HepG2 (cell line): ENCODE results near the gene TPGS1. TPM values are rescaled to one million over a fixed set of nuclear protein-coding genes. Genes with fewer than 3 reads are reported as not detected.

ENCODE experiments used
- ATRX ChIP-seq: sonication (generic); formaldehyde crosslinking; IDR thresholded peaks from 2 replicates; pipeline ENCODE4 v1.4.0; 2020; ENCODE audit warnings: missing genetic modification reagents, borderline replicate concordance
- DNMT1 ChIP-seq: sonication (generic); formaldehyde crosslinking; IDR thresholded peaks from 2 replicates; pipeline ENCODE4 v1.5.1; 2020; ENCODE audit warnings: mild to moderate bottlenecking, missing genetic modification reagents
- GATAD1 ChIP-seq: IDR thresholded peaks from 2 replicates; pipeline ENCODE4 v1.6.1; 2016; ENCODE audit warnings: missing genetic modification reagents, missing compliant biosample characterization
- ISL2 ChIP-seq: sonication (generic); formaldehyde crosslinking; IDR thresholded peaks from 2 replicates; pipeline ENCODE4 v1.5.0; 2020; ENCODE audit warnings: missing genetic modification reagents
- KAT2B ChIP-seq: fragments of 150-350 bp; IDR thresholded peaks from 2 replicates; pipeline ENCODE4 v1.6.1; 2014; ENCODE audit warnings: low read depth, low read length, borderline replicate concordance
- KDM5B ChIP-seq: sonication (generic); formaldehyde crosslinking; IDR thresholded peaks from 2 replicates; pipeline ENCODE4 v1.4.0; 2020; ENCODE audit warnings: missing genetic modification reagents, mild to moderate bottlenecking, borderline replicate concordance
- KLF12 ChIP-seq: sonication (generic); formaldehyde crosslinking; IDR thresholded peaks from 2 replicates; pipeline ENCODE4 v1.4.0; 2020; ENCODE audit warnings: missing genetic modification reagents, borderline replicate concordance
- RFX5 ChIP-seq: IDR thresholded peaks from 2 replicates; pipeline ENCODE4 v1.6.1; 2011; ENCODE audit warnings: low read depth, low read length, improper control_type of control experiment
- RXRA ChIP-seq: sonication (generic); formaldehyde crosslinking; IDR thresholded peaks from 2 replicates; pipeline ENCODE4 v1.5.1; 2020; ENCODE audit warnings: missing genetic modification reagents
- SAFB2 ChIP-seq: sonication (generic); formaldehyde crosslinking; IDR thresholded peaks from 2 replicates; pipeline ENCODE4 v1.5.1; 2020; ENCODE audit warnings: missing genetic modification reagents, low read depth, mild to moderate bottlenecking, borderline replicate concordance
- SP4 ChIP-seq: sonication (generic); formaldehyde crosslinking; IDR thresholded peaks from 2 replicates; pipeline ENCODE4 v1.8.1; 2023; ENCODE audit warnings: mild to moderate bottlenecking, missing genetic modification reagents
- TEAD2 ChIP-seq: sonication (generic); formaldehyde crosslinking; IDR thresholded peaks from 2 replicates; pipeline ENCODE4 v1.9.0; 2021; ENCODE audit warnings: missing genetic modification reagents
- ZNF143 ChIP-seq: sonication (generic); formaldehyde crosslinking; IDR thresholded peaks from 2 replicates; pipeline ENCODE4 v1.4.0; 2020; ENCODE audit warnings: missing genetic modification reagents
- ZNF251 ChIP-seq: sonication (generic); formaldehyde crosslinking; IDR thresholded peaks from 2 replicates; pipeline ENCODE4 v1.9.0; 2021; ENCODE audit warnings: mild to moderate bottlenecking, missing genetic modification reagents
- ZNF331 ChIP-seq: sonication (generic); formaldehyde crosslinking; IDR thresholded peaks from 2 replicates; pipeline ENCODE4 v1.4.0; 2020; ENCODE audit warnings: missing genetic modification reagents
- ZNF383 ChIP-seq: sonication (generic); formaldehyde crosslinking; IDR thresholded peaks from 2 replicates; pipeline ENCODE4 v1.4.0; 2020; ENCODE audit warnings: missing genetic modification reagents, mild to moderate bottlenecking, borderline replicate concordance
- ZNF563 ChIP-seq: sonication (generic); formaldehyde crosslinking; IDR thresholded peaks from 2 replicates; pipeline ENCODE4 v1.8.0; 2022; ENCODE audit warnings: mild to moderate bottlenecking, moderate library complexity, missing genetic modification reagents
- ZNF567 ChIP-seq: sonication (generic); formaldehyde crosslinking; IDR thresholded peaks from 2 replicates; pipeline ENCODE4 v1.8.1; 2023; ENCODE audit warnings: mild to moderate bottlenecking, missing genetic modification reagents, borderline replicate concordance
- ZNF776 ChIP-seq: sonication (generic); formaldehyde crosslinking; IDR thresholded peaks from 2 replicates; pipeline ENCODE4 v1.4.0; 2020; ENCODE audit warnings: mild to moderate bottlenecking, missing genetic modification reagents
- polyA plus RNA-seq, 8 experiments: library from polyadenylated mRNA; depleted of rRNA in 3 of 8; stranded (reverse) in 7 of 8; unstranded in 1 of 8; fragments of >200 nt; fragmentation: Illumina TruSeq in 4 of 8; extraction: Trizol in 4 of 8; gene quantifications; 2 replicates each; pipeline versions ENCODE4 v1.2.1 to v1.2.3, GENCODE V29; 2011 to 2016; ENCODE audit warnings: low read depth in 4 of 8, missing spikeins in 1 of 8, mixed read lengths in 1 of 8; ENCODE audit not compliant: insufficient read depth in 1 of 8
- total RNA-seq, 5 experiments: library from RNA; depleted of rRNA; stranded (reverse); fragments of >200 nt; fragmentation: Illumina TruSeq; extraction: Trizol; gene quantifications; 2 replicates each; pipeline ENCODE4 v1.2.3, GENCODE V29; 2016; ENCODE audit warnings: low read depth in 1 of 5
- TF ChIP-seq, protein P1 (sequence below): IDR thresholded peaks from 2 replicates; pipeline ENCODE4 v1.6.1; 2016; ENCODE audit warnings: low read depth, borderline replicate concordance
- TF ChIP-seq, protein P2 (sequence below): sonication (generic); formaldehyde crosslinking; IDR thresholded peaks from one replicate; pipeline ENCODE4 v1.5.1; 2020; ENCODE audit warnings: mild to moderate bottlenecking, missing genetic modification reagents; ENCODE audit errors: not compliant biosample characterization

Gene TPGS1
- total and polyA plus RNA-seq, 2 of the 13 experiments (the other 11 are each of a cell fraction or from before 2014, with no cell fraction given): 1.1 to 6.2 TPM

DNA sequence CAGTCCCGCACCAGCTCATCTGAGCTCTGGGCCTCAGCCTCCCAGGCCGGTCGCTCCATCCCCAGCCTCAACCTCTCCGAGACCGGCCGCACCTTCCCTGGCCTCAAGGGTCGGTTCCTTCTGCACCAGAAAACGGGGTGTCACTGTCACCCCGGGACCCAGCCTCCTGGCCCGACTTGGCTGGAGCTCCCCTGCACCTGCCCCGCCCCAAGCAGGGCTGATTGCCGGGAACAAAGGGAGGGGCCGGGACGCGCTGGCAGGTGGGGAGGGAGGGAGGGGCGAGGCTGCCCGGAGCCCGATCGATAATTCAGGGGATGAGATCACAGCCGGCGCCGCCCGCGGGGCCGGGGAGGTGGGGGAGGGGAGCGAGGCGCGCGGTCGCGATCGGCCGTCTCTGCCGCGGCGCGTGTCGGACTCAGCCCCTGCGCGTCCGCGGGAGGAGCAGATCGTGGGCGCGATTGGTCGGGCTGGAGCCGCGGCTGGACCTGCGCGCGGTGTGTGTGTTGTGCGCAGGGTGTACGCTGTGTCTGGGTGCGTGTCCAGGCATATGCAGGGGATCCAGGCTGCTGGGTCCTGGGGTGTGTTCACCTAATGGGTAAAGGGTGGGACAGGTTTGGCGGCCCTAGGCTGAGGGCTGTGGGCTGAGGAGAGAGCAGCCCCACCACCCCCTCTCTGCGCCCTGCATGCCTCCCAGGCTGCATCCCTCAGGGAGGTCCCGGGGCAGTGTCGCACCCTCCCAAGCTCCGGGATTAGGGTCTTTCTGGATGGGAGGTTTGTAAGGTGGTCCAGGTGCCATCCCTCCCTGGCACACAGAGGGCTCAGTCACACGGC is 45.4 kb upstream of the TPGS1 start (continued):
- TF ChIP-seq ISL2 (CRISPR knock-in tag): 0 out of 2 replicates have a peak, but pooled peaks have one; percentile 39
- no peak for TF ChIP-seq ZNF251
- TF ChIP-seq SP4 (CRISPR knock-in tag): peak; percentile 76
- TF ChIP-seq, protein P1, sequence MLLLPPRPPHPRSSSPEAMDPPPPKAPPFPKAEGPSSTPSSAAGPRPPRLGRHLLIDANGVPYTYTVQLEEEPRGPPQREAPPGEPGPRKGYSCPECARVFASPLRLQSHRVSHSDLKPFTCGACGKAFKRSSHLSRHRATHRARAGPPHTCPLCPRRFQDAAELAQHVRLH (CRISPR knock-in tag): peak; percentile 38; the same call in 1 of the 2 replicates
- TF ChIP-seq ZNF567 (CRISPR knock-in tag): no peak
- TF ChIP-seq RXRA (CRISPR knock-in tag): peak; percentile 42
- TF ChIP-seq ZNF776 (CRISPR knock-in tag): 0 out of 2 replicates have a peak, but pooled peaks have one; percentile 65
- TF ChIP-seq, protein P2, sequence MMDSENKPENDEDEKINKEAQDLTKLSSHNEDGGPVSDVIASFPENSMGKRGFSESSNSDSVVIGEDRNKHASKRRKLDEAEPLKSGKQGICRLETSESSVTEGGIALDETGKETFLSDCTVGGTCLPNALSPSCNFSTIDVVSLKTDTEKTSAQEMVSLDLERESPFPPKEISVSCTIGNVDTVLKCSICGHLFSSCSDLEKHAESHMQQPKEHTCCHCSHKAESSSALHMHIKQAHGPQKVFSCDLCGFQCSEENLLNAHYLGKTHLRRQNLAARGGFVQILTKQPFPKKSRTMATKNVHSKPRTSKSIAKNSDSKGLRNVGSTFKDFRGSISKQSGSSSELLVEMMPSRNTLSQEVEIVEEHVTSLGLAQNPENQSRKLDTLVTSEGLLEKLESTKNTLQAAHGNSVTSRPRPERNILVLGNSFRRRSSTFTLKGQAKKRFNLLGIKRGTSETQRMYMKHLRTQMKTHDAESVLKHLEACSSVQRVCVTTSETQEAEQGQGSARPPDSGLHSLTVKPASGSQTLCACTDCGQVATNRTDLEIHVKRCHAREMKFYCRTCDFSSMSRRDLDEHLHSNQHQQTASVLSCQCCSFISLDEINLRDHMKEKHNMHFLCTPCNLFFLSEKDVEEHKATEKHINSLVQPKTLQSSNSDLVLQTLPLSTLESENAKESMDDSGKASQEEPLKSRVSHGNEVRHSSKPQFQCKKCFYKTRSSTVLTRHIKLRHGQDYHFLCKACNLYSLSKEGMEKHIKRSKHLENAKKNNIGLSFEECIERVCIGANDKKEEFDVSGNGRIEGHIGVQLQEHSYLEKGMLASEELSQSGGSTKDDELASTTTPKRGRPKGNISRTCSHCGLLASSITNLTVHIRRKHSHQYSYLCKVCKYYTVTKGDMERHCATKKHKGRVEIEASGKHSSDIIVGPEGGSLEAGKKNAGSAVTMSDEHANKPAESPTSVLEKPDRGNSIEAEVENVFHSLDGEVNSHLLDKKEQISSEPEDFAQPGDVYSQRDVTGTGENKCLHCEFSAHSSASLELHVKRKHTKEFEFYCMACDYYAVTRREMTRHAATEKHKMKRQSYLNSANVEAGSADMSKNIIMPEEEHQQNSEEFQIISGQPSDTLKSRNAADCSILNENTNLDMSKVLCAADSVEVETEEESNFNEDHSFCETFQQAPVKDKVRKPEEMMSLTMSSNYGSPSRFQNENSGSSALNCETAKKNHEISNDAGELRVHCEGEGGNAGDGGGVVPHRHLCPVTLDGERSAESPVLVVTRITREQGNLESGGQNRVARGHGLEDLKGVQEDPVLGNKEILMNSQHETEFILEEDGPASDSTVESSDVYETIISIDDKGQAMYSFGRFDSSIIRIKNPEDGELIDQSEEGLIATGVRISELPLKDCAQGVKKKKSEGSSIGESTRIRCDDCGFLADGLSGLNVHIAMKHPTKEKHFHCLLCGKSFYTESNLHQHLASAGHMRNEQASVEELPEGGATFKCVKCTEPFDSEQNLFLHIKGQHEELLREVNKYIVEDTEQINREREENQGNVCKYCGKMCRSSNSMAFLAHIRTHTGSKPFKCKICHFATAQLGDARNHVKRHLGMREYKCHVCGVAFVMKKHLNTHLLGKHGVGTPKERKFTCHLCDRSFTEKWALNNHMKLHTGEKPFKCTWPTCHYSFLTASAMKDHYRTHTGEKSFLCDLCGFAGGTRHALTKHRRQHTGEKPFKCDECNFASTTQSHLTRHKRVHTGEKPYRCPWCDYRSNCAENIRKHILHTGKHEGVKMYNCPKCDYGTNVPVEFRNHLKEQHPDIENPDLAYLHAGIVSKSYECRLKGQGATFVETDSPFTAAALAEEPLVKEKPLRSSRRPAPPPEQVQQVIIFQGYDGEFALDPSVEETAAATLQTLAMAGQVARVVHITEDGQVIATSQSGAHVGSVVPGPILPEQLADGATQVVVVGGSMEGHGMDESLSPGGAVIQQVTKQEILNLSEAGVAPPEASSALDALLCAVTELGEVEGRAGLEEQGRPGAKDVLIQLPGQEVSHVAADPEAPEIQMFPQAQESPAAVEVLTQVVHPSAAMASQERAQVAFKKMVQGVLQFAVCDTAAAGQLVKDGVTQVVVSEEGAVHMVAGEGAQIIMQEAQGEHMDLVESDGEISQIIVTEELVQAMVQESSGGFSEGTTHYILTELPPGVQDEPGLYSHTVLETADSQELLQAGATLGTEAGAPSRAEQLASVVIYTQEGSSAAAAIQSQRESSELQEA (CRISPR knock-in tag): no peak
- TF ChIP-seq TEAD2 (CRISPR knock-in tag): no peak
- no peak for TF ChIP-seq RFX5
- no peak for TF ChIP-seq ATRX (CRISPR knock-in tag)
- peak; percentile 62; the same call in 1 of the 2 replicates for TF ChIP-seq KAT2B
- TF ChIP-seq ZNF331: peak; percentile 67
- peak; percentile 32; the same call in 1 of the 2 replicates for TF ChIP-seq ZNF143 (CRISPR knock-in tag)
- peak; percentile 68; the same call in 1 of the 2 replicates for TF ChIP-seq GATAD1 (CRISPR knock-in tag)
- TF ChIP-seq ZNF563 (CRISPR knock-in tag): 0 out of 2 replicates have a peak, but pooled peaks have one; percentile 42
- TF ChIP-seq ZNF383 (CRISPR knock-in tag): peak; percentile 79; the same call in 1 of the 2 replicates
- TF ChIP-seq SAFB2: peak; percentile 93
- TF ChIP-seq KDM5B (CRISPR knock-in tag): peak; percentile 59; the same call in 1 of the 2 replicates
- TF ChIP-seq KLF12 (CRISPR knock-in tag): peak; percentile 77
- peak; percentile 91; the same call in 1 of the 2 replicates for TF ChIP-seq DNMT1
